ENCODE data around the gene KIAA1549.

- TF ChIP-seq CTCF (conservative IDR thresholded peaks at IDR 0.05; ENCODE audit: low read depth, low read length) (no peak), POLR2A (IDR thresholded peaks at IDR 0.05; ENCODE audit: low read depth, low read length) (no peak)
Observed at GRCh38 chr7:138951953-138952352, 29.2 kb downstream of the KIAA1549 start.
